ENCODE measurements around the gene BCL2L1. TPM values are rescaled to one million over a fixed set of nuclear protein-coding genes. Genes with fewer than 3 reads are reported as not detected.

Gene BCL2L1
- total and polyA plus RNA-seq, 10 of the 15 experiments (the other 5 are each of a cell fraction or from before 2014, with no cell fraction given) = 0.63 to 67.7 (median 43.6) TPM

DNA sequence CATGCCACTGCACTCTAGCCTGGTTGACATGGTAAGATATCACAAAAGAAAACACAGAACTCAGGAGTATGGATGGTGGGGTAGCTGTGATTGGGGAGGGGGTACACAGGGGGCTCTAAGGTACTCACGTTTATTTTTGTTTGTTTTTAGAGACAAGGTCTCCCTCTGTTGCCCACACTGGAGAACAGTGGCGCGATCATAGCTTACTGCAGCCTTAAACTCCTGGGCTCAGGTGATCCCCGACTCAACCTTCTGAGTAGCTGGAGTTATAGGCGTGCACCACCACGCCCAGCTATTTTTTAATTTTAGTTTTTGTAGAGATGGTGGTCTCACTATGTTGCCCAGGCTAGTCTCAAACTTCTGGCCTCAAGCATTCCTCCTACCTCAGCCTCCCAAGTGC, 29.3 kb downstream of the BCL2L1 start:
- DNase-seq (ENCODE audit: low read depth, low spot score) (no peak), ATAC-seq (no peak), FAIRE-seq (no peak)
- Histone ChIP-seq H3K79me2 (ENCODE audit: control insufficient read depth, insufficient read depth, low read length) (peaks cover 28% of the 10 kb centered on the region), H3K4me1 (ENCODE audit: control insufficient read depth, insufficient read depth, low read length) (peaks cover 16% of the 10 kb centered on the region), H3K4me2 (ENCODE audit: control insufficient read depth, insufficient read depth) (no peak overlapping the region), H4K20me1 (ENCODE audit: control insufficient read depth, insufficient read depth) (0 out of 2 replicates have a peak, but pooled peaks cover 2% of the 10 kb centered on the region), H3K36me3 (ENCODE audit: control insufficient read depth in 2 of 2, insufficient read depth in 2 of 2, low read length in 1 of 2) (peaks cover 6 to 29% of the 10 kb centered on the region in 2 experiments), H3K27me3 (replicated peaks in 1 of 2; ENCODE audit: control insufficient read depth in 2 of 2, insufficient read depth in 2 of 2, low read length in 1 of 2) (no peaks in the 10 kb centered on the region), H3K9me3 (replicated peaks; ENCODE audit: control insufficient read depth, insufficient read depth, low read length) (no peaks in the 10 kb centered on the region), H3K9ac (ENCODE audit: control insufficient read depth, insufficient read depth, low read length) (no peak overlapping the region), H2AFZ (ENCODE audit: control insufficient read depth, low read depth, low read length) (no peak overlapping the region), H3K27ac (ENCODE audit: control insufficient read depth, insufficient read depth) (no peak overlapping the region), H3K4me3 (no peak overlapping the region)
- TF ChIP-seq EGR1 (IDR thresholded peaks at IDR 0.05; ENCODE audit: borderline replicate concordance in 1 of 2, low read depth in 2 of 2, low read length in 2 of 2) = no peak
- TF ChIP-seq RFX5 (IDR thresholded peaks at IDR 0.05; ENCODE audit: low read depth, low read length) = no peak
- no peak for TF ChIP-seq SPI1 (IDR thresholded peaks at IDR 0.05; ENCODE audit: borderline replicate concordance, insufficient read depth, low read depth, low read length)
- no peak for TF ChIP-seq ASH2L (IDR thresholded peaks at IDR 0.05; ENCODE audit: borderline replicate concordance, low read depth)
- TF ChIP-seq NFYA (IDR thresholded peaks at IDR 0.05; ENCODE audit: borderline replicate concordance, low read depth, low read length) = no peak
- TF ChIP-seq CHD2 (IDR thresholded peaks at IDR 0.05; ENCODE audit: borderline replicate concordance, low read depth, low read length) = no peak
- no peak for TF ChIP-seq BRCA1 (IDR thresholded peaks at IDR 0.05; ENCODE audit: low read depth, low read length)
- no peak for TF ChIP-seq JUND (IDR thresholded peaks at IDR 0.05; ENCODE audit: low read depth, low read length)
- TF ChIP-seq CREB1 (IDR thresholded peaks at IDR 0.05; ENCODE audit: low read depth) = no peak
- TF ChIP-seq CREM (IDR thresholded peaks at IDR 0.05; ENCODE audit: low read depth) = no peak
- TF ChIP-seq POLR2AphosphoS2 (IDR thresholded peaks at IDR 0.05; ENCODE audit: low read depth, low read length) = no peak
- TF ChIP-seq NFIC (IDR thresholded peaks at IDR 0.05; ENCODE audit: low read depth, low read length) = no peak
- no peak for TF ChIP-seq NR2C2 (IDR thresholded peaks at IDR 0.05; ENCODE audit: borderline replicate concordance, control insufficient read depth, insufficient read length, low read depth)
- TF ChIP-seq FOXK2 (IDR thresholded peaks at IDR 0.05) = no peak
- TF ChIP-seq, protein P1, sequence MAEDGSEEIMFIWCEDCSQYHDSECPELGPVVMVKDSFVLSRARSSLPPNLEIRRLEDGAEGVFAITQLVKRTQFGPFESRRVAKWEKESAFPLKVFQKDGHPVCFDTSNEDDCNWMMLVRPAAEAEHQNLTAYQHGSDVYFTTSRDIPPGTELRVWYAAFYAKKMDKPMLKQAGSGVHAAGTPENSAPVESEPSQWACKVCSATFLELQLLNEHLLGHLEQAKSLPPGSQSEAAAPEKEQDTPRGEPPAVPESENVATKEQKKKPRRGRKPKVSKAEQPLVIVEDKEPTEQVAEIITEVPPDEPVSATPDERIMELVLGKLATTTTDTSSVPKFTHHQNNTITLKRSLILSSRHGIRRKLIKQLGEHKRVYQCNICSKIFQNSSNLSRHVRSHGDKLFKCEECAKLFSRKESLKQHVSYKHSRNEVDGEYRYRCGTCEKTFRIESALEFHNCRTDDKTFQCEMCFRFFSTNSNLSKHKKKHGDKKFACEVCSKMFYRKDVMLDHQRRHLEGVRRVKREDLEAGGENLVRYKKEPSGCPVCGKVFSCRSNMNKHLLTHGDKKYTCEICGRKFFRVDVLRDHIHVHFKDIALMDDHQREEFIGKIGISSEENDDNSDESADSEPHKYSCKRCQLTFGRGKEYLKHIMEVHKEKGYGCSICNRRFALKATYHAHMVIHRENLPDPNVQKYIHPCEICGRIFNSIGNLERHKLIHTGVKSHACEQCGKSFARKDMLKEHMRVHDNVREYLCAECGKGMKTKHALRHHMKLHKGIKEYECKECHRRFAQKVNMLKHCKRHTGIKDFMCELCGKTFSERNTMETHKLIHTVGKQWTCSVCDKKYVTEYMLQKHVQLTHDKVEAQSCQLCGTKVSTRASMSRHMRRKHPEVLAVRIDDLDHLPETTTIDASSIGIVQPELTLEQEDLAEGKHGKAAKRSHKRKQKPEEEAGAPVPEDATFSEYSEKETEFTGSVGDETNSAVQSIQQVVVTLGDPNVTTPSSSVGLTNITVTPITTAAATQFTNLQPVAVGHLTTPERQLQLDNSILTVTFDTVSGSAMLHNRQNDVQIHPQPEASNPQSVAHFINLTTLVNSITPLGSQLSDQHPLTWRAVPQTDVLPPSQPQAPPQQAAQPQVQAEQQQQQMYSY (CRISPR knock-in tag; IDR thresholded peaks at IDR 0.05) = no peak
- intact Hi-C loops (cut with micrococcal nuclease; ENCODE audit: unreplicated experiment) = no loop called here
- ChIA-PET CTCF (interaction anchor here (0.6 to 25.1 kb wide), 8 partner anchors 8 to 1119 kb away, joined by 3 to 254 read pairs (median 4); partner anchors contain the start of gene BCL2L1), POLR2A (interaction anchor here (0.6 to 1.3 kb wide), 4 partner anchors 8 to 82 kb away, joined by 3 to 6 read pairs (median 4); no protein-coding TSS in a partner anchor), RAD21 (ENCODE audit: unreplicated experiment) (interaction anchor here (0.8 to 1.8 kb wide), 7 partner anchors 8 to 57 kb away, joined by 3 to 7 read pairs (median 5); no protein-coding TSS in a partner anchor), SMC1A (ENCODE audit: uncharacterized antibody, unreplicated experiment) (interaction anchor here (0.8 to 4.3 kb wide), 8 partner anchors 7 to 32 kb away, joined by 3 to 32 read pairs (median 7); no protein-coding TSS in a partner anchor)
- BruUV-seq (replicated peaks) = no TSS peak
- in situ Hi-C loops (cut with MboI) = no loop called here
- WGBS (ENCODE audit: insufficient coverage, insufficient replicate concordance, low lambda C conversion rate, missing lambda C conversion rate) = 62% methylated on average over 6 of the region's 6 CpGs
